Liver (tissue), 9 donors: ENCODE measurements around the gene MICALL1. TPM values are rescaled to one million over a fixed set of nuclear protein-coding genes. Genes with fewer than 3 reads are reported as not detected.

ENCODE experiments used
- DNase-seq: peaks from one replicate; pipeline ENCODE4 v3.0.0-alpha.2; 2017; ENCODE audit warnings: low spot score
- H3K27ac ChIP-seq, 2 donors: one replicate each; pipeline ENCODE4 v1.7.0; 2013; ENCODE audit warnings: inconsistent platforms in 2 of 2, low read length in 2 of 2, control low read depth in 1 of 2, low read depth in 1 of 2, mild to moderate bottlenecking in 1 of 2
- H3K27me3 ChIP-seq, 4 donors: one replicate each; pipeline versions ENCODE4 v1.6.1 to v1.7.0; 2013; ENCODE audit warnings: low read length in 3 of 4, inconsistent platforms in 1 of 4, mild to moderate bottlenecking in 1 of 4, moderate library complexity in 1 of 4; ENCODE audit not compliant: control insufficient read depth in 4 of 4, insufficient read depth in 4 of 4
- H3K36me3 ChIP-seq, 4 donors: one replicate each; pipeline versions ENCODE4 v1.6.1 to v1.7.0; 2013; ENCODE audit warnings: low read length in 3 of 4, mild to moderate bottlenecking in 3 of 4, low read depth in 1 of 4, moderate library complexity in 1 of 4; ENCODE audit not compliant: control insufficient read depth in 4 of 4, insufficient read depth in 3 of 4
- H3K4me1 ChIP-seq, 4 donors: one replicate each; pipeline versions ENCODE4 v1.6.1 to v1.7.0; 2013; ENCODE audit warnings: low read length in 3 of 4, mild to moderate bottlenecking in 3 of 4, moderate library complexity in 1 of 4; ENCODE audit not compliant: control insufficient read depth in 4 of 4, insufficient read depth in 4 of 4
- H3K4me3 ChIP-seq, 3 donors: one replicate each; pipeline versions ENCODE4 v1.6.1 to v1.7.0; 2013; ENCODE audit warnings: low read length in 3 of 3, control low read depth in 1 of 3, low read depth in 1 of 3, mild to moderate bottlenecking in 1 of 3
- H3K9ac ChIP-seq, 2 donors: one replicate each; pipeline ENCODE4 v1.7.0; 2013; ENCODE audit warnings: low read length in 2 of 2, mild to moderate bottlenecking in 2 of 2, moderate library complexity in 2 of 2, control low read depth in 1 of 2, low read depth in 1 of 2
- H3K9me3 ChIP-seq, 4 donors: one replicate each; pipeline versions ENCODE4 v1.6.1 to v1.7.0; 2013; ENCODE audit warnings: low read length in 3 of 4; ENCODE audit not compliant: control insufficient read depth in 4 of 4
- ATF3 ChIP-seq: IDR thresholded peaks from 2 replicates; pipeline ENCODE4 v1.6.1; 2016; ENCODE audit warnings: antibody characterized with exemption
- CTCF ChIP-seq: fragments of 150-350 bp; IDR thresholded peaks from 2 replicates; pipeline ENCODE4 v1.5.1; 2017; ENCODE audit warnings: improper control_type of control experiment, low read depth, low read length; ENCODE audit not compliant: missing input control
- EGR1 ChIP-seq, 2 donors: IDR thresholded peaks; 2 replicates each; pipeline ENCODE4 v1.6.1; 2016 to 2018; ENCODE audit warnings: antibody characterized with exemption in 2 of 2, low read depth in 2 of 2
- FOXA1 ChIP-seq: IDR thresholded peaks from 2 replicates; pipeline ENCODE4 v1.6.1; 2016; ENCODE audit warnings: antibody characterized with exemption
- FOXA2 ChIP-seq: IDR thresholded peaks from 2 replicates; pipeline ENCODE4 v1.6.1; 2016; ENCODE audit warnings: antibody characterized with exemption
- HNF4A ChIP-seq, 2 donors: conservative IDR thresholded peaks; 2 replicates each; pipeline ENCODE4 v1.6.1; 2016; ENCODE audit warnings: antibody characterized with exemption in 2 of 2, mild to moderate bottlenecking in 2 of 2
- HNF4G ChIP-seq: IDR thresholded peaks from 2 replicates; pipeline ENCODE4 v1.6.1; 2016; ENCODE audit warnings: antibody characterized with exemption
- JUND ChIP-seq, 2 donors: IDR thresholded peaks; 2 replicates each; pipeline ENCODE4 v1.6.1; 2016; ENCODE audit warnings: antibody characterized with exemption in 2 of 2
- REST ChIP-seq: IDR thresholded peaks from 2 replicates; pipeline ENCODE4 v1.6.1; 2016; ENCODE audit warnings: antibody characterized with exemption, mild to moderate bottlenecking
- RXRA ChIP-seq, 2 donors: IDR thresholded peaks; 2 replicates each; pipeline ENCODE4 v1.6.1; 2017 to 2018; ENCODE audit warnings: antibody characterized with exemption in 2 of 2, mild to moderate bottlenecking in 1 of 2
- SP1 ChIP-seq: IDR thresholded peaks from 2 replicates; pipeline ENCODE4 v1.6.1; 2018; ENCODE audit warnings: antibody characterized with exemption, mild to moderate bottlenecking
- TAF1 ChIP-seq: conservative IDR thresholded peaks from 2 replicates; pipeline ENCODE4 v1.6.1; 2016; ENCODE audit warnings: antibody characterized with exemption, mild to moderate bottlenecking
- YY1 ChIP-seq: IDR thresholded peaks from 2 replicates; pipeline ENCODE4 v1.6.1; 2016; ENCODE audit warnings: antibody characterized with exemption, mild to moderate bottlenecking
- ZBTB33 ChIP-seq: IDR thresholded peaks from 2 replicates; pipeline ENCODE4 v1.6.1; 2016; ENCODE audit warnings: antibody characterized with exemption
- WGBS: extraction: QIAGEN DNeasy Blood & Tissue Kit; methylation state at CpG from one replicate; pipeline ENCODE4 v1.1.7; 2013; 5-methylcytosine and 5-hydroxymethylcytosine counted together
- polyA plus RNA-seq, 2 donors: library from polyadenylated mRNA; stranded (reverse) in 1 of 2; unstranded in 1 of 2; fragments of 200-250 nt in 1 of 2; fragments of >200 nt in 1 of 2; fragmentation: Nextera tagmentation in 1 of 2; extraction: Ambion mirVana in 1 of 2; gene quantifications; one replicate each; pipeline versions ENCODE4 v1.2.1 to v1.2.3, GENCODE V29; 2013 to 2015
- total RNA-seq, 2 donors: library from RNA; depleted of rRNA; stranded (reverse); fragments of >200 nt; gene quantifications; one replicate each; pipeline ENCODE4 v1.2.3, GENCODE V29; 2014
- donor health status: healthy.
- donor health status: healthy.
- donor health status: healthy.
- donor health status: healthy.
- donor health status: healthy.

The MICALL1 gene
- total and polyA plus RNA-seq, 4 donors, result 2.0 to 9.3 (median 4.1) TPM

GRCh38 chr22:37985050-37985585 is 79.0 kb downstream of the MICALL1 start:
- H3K9me3 ChIP-seq, result no peaks in the 10 kb centered on the region
- no peaks in the 10 kb centered on the region for H3K27me3 ChIP-seq
- H3K4me3 ChIP-seq, result no peak overlapping the region
- no peak for TF ChIP-seq CTCF
- TF ChIP-seq SP1, result no peak
- TF ChIP-seq TAF1, result no peak
- TF ChIP-seq HNF4A (conservative IDR thresholded peaks at IDR 0.05), result no peak
- TF ChIP-seq RXRA (IDR thresholded peaks at IDR 0.05), result no peak
- no peak for TF ChIP-seq ZBTB33
- no peak for TF ChIP-seq ATF3
- no peak for TF ChIP-seq FOXA1
- TF ChIP-seq REST, result no peak
- no peak for TF ChIP-seq EGR1 (IDR thresholded peaks at IDR 0.05; ENCODE audit: low read depth in 2 of 2)
- TF ChIP-seq YY1, result no peak
- no peak for TF ChIP-seq FOXA2
- TF ChIP-seq HNF4G, result no peak
- TF ChIP-seq JUND (IDR thresholded peaks at IDR 0.05), result no peak
- H3K9ac ChIP-seq, result no peak overlapping the region
- WGBS, result 94% methylated on average over 9 of the region's 9 CpGs
- H3K36me3 ChIP-seq, result no peaks in the 10 kb centered on the region
- no peak for DNase-seq
- H3K4me1 ChIP-seq, result peaks cover 10 to 27% (median 22%) of the 10 kb centered on the region in 4 donors
- no peak overlapping the region for H3K27ac ChIP-seq

DNA sequence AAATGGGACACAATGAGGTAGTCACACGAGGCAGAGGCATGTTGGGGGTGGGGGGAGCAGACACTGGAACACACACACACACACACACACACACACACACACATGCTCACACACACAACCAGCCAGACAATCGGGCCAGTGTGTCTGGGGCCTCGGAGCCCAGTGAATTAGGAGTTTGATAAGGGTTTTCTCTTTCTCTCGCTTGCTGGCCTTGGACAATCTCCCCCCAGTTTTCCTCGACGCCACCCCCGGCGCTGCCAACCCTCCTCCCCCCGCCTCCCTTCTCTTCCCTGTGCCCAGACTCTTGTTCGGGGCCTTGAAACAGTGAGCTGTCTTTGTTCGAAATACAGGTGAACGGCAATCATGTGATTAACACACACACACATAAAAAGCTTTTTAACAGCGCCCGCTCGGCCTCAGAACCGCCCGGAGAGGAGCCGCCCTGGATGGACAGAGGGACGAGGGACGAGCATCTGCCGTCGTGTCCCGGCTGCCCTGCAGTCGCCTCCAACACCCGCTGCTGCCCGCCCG is 79.7 kb downstream of the MICALL1 start:
- H3K27ac ChIP-seq, result no peak overlapping the region
- H3K4me3 ChIP-seq, result no peak overlapping the region
- DNase-seq, result no peak
- no peak overlapping the region for H3K9ac ChIP-seq
- H3K36me3 ChIP-seq, result no peaks in the 10 kb centered on the region
- H3K9me3 ChIP-seq, result no peaks in the 10 kb centered on the region
- 94% methylated on average over 27 of the region's 27 CpGs for WGBS
- peaks cover 8 to 22% (median 18%) of the 10 kb centered on the region in 4 donors for H3K4me1 ChIP-seq
- no peaks in the 10 kb centered on the region for H3K27me3 ChIP-seq
- TF ChIP-seq ATF3 (no peak), REST (no peak), ZBTB33 (no peak), FOXA2 (no peak), SP1 (no peak), CTCF (no peak), RXRA (IDR thresholded peaks at IDR 0.05) (no peak), EGR1 (IDR thresholded peaks at IDR 0.05; ENCODE audit: low read depth in 2 of 2) (no peak)
